HG03064 (cell line): Measurements from ENCODE around the gene IRX1.

Experiments used
- ATAC-seq: cut with Tn5 transposase; IDR thresholded peaks from one replicate; pipeline ENCODE4 v1.9.1; 2021; ENCODE audit warnings: low read depth; ENCODE audit not compliant: unreplicated experiment

Gene IRX1

DNA sequence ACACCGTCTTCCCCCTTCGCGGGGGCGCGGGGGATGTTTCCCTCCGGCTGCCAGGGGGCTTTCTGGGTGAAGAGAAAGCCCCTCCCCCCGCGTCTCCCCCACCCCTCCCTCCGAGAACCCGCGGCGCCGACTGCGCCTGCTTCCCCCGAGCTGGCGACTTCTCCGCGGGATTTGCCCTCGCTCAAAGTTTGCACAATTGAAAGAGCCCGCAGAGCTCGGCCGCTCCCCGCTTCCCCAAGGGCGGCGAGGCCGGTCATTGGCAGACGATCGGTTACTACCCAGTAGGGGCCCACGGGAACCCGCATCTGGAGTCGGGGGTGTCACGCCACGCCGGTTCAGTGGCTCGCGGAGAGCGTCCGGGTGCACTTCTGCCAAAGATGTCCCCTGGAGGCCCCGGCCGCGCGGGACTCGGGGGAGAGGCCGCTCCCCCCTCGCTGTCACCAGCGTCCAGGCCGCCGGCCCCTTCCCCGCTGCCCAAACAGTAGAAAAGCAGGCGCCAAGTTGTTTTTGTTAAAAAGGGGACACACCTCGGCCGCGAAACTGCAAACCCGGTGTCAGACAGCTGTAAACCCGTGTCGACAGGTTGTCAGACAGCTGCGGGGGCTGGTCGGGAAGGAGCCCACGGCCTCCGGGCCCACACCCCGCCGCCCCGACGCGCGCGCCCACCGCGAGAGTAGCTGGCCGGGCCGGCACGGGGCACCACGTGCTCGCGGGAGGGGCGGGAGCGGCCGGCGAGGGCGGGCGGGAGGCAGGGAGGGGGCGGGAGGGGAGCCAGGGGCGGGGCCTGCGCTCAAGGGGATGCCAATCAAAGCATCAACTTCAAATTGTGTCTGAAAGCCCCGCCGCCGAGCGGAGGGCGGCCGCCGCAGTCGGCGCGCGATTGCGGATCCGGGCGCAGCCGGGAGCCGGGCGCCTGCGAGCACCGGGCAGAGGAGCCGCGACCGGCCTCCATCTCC, at the start of gene IRX1:
TSS of gene IRX1 (plus strand) at position 827 of the 956 bp plus-strand sequence. CDS start 274 bp downstream, outside the sequence.
- ATAC-seq: no peak

DNA sequence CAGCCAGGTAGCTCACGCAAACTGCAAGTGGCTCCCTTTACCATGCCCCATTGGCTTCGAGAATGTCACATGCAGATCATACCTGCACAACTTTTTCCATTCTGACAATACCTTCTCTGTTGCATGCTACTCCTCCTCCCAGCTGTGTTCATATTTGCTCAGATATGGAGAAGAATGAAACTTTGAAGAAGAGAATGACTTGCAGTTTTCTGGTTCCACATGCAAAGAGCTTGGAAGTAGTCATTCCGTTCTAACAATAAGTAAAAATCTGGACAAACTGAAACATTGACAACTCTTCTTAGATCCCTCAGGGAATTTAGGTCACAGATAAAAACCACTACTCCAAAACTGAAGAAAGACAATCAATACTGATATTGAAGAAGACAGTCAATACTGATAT, 49.6 kb upstream of the IRX1 start:
- ATAC-seq: no peak

DNA sequence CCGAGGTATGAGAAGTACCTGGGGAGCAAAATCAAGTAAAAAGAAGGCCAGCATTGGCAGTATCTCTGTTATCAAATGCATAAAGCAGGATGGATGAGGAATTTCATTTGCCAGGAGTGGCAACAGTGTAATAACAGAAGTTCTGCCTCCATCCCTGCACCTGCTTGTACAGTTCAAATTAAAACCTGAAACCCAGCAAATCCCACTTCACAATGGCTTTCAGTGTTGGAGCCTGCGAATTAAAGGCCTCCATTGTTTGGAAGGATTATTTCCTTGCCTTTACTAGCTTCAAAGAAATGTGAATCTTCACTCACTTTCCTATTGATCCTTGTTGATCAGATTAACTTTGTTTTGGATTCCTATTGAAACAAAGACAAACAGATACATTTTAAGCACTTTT, 31.5 kb upstream of the IRX1 start:
- no peak for ATAC-seq

DNA sequence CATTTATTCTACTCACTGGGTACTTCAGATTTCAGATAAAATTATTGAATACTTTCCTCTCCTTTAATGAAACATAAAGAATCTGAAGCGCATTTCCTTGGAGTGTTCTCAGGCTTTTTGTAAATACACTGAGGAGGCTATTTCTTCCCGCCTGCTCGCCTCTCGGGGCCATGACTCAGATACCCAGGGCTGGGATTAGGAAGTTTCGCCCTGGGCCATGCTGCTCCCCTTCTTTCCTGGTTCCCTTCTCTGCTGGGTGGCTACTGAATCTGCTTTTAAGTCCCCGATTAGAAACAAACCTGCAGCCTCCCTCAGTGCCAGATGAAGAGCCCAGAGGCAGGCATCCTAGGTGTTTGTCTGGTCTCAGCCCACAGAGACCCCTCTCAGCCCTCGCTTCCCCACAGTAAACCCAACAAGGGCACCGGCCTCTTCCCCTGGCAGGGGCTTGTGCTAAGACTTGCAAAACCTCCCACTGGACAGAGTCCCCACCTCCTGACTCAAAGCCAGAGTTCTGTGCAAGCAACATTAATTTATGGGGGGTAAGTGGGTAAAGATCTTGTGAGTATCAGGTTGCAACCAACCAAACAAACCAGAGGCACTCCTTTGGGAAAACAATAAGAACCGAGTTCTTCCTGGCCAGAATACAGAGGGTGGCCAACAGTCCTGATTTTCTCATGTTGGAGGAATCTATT, 30.7 kb upstream of the IRX1 start:
- no peak for ATAC-seq

DNA sequence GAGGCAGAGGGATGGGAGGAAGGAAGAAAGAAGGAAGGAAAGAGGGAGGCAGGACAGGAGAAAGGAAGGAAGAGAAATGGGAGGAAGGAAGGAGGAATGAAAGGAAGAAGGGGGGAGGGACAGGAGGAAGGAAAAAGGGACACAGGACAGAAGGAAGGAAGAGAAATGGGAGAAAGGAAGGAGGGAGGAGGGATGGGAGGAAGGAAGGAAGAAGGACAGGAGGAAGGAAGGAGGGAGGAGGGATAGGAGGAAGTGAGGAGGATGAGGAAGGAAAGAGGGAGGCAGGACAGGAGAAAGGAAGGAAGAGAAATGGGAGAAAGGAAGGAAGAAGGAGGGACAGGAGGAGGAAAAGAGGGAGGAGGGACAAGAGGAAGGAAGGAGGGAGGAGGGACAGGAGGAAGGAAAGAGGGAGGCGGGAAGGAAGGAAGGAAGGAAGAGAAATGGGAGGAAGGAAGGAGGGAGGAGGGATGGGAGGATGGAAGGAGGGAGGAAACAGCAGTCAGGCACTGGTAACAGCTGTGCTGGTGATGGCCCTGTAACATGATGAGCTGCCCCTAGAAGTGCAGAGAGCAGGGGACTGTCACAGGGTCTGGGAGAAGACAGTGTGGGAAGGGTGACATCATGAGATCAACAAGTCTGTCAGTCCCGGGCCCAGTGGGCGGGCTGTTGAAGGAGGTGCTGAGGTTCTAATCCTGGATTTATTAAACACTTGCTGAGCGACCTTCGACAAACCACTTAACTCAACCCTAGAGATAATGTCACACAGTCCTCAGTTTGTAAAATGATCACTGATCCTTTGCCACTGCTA, 10.7 kb upstream of the IRX1 start:
- no peak for ATAC-seq

- no peak for ATAC-seq
Observed at GRCh38 chr5:3590161-3590966, 5.3 kb upstream of the IRX1 start.

- no peak for ATAC-seq
Observed at GRCh38 chr5:3590967-3591900, 4.4 kb upstream of the IRX1 start.

GRCh38 chr5:3592298-3592697, 3.3 kb upstream of the IRX1 start:
- ATAC-seq: no peak

- no peak for ATAC-seq
Observed at GRCh38 chr5:3593771-3594509, 1.7 kb upstream of the IRX1 start.

- ATAC-seq: no peak
Observed at GRCh38 chr5:3594510-3595005, 1.1 kb upstream of the IRX1 start.

- ATAC-seq: no peak
Observed at GRCh38 chr5:3596261-3596825, 711 bp downstream of the IRX1 start.

DNA sequence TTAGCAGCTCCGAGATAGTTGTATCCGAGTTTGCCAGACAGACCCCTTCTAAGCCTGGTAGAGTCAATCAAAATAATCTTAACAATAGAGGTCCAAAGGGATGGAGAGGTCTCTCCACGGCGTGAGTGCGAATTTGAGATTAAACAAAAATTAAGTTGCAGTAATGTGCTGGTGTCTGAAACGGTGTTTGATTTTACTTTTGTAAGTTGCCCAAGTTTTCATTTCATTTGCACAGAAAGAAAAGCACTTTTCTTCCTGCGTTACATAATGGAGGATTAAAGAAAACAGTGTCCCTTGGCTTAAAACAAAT, 1.2 kb downstream of the IRX1 start:
- ATAC-seq: no peak

DNA sequence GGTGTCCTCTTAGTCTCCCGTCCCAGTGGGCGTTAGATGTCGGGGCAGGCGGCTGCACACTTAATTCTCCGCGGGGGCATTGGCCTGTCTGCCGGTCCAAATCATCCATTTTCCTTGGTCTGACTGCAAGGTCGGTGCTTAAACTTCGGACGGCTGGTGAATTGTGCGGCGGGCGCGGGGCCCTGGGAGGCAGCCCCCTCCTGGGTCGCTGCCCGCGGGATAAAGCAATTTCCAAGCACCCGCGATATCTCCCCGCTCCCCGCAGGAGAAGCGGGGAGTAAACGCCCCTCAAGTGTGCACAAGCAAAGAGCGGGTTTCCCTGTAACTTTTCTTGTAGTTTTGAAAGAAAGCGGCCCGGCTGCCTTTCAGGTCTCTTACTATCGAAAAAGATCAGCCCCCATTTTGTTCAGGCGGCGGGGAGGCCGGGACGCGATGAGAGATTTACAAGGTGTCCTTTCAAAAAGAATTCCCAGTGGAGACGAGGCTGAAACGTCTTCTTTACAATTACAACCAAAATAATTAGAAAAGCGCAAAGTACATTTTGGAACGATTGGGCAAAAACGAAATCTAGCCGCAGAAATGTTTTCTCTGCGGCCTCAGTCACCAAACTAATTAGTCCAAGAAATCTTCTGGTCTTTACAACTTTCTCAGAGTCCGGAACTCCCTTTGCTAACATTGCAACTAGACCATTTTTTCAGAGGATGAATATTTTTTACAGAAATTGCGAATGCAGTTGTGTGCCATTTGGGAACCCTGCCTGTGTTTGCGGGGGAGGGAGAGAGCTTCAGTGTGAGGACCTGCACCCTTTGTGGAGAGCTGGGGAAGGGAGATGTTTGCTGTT, 1.8 kb downstream of the IRX1 start:
- no peak for ATAC-seq

DNA sequence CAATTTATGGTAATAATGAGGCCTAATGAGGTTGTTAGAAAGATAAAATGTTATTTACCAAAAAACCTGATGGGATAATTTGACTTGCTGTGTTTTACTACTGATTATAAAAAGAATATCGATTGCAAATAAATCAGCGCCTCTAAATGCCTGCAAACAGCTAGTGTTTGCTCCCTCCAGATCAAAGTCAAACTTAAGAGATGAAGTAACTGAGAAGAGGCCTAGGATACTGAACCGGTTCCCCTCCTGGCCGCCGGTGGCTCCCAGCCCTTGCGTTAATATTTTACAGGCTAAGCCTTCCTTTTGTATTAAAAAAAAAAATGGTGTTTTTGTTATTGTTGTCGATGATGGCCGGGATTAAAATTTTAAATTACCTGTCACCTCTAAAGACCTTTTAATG, 2.6 kb downstream of the IRX1 start:
- no peak for ATAC-seq

GRCh38 chr5:3598769-3599211, 3.2 kb downstream of the IRX1 start:
- ATAC-seq: no peak

DNA sequence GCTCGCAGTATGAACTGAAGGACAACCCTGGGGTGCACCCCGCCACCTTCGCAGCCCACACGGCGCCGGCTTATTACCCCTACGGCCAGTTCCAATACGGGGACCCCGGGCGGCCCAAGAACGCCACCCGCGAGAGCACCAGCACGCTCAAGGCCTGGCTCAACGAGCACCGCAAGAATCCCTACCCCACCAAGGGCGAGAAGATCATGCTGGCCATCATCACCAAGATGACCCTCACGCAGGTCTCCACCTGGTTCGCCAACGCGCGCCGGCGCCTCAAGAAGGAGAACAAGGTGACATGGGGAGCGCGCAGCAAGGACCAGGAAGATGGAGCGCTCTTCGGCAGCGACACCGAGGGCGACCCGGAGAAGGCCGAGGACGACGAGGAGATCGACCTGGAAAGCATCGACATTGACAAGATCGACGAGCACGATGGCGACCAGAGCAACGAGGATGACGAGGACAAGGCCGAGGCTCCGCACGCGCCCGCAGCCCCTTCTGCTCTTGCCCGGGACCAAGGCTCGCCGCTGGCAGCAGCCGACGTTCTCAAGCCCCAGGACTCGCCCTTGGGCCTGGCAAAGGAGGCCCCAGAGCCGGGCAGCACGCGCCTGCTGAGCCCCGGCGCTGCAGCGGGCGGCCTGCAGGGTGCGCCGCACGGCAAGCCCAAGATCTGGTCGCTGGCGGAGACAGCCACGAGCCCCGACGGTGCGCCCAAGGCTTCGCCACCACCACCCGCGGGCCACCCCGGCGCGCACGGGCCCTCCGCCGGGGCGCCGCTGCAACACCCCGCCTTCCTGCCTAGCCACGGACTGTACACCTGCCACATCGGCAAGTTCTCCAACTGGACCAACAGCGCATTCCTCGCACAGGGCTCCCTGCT, 3.8 kb downstream of the IRX1 start:
- ATAC-seq: no peak
